Cardiac fibroblast (primary cell): ENCODE results near the gene NRP1.

Experiments used
- DNase-seq, 2 donors: peaks; one replicate each; pipeline versions ENCODE4 v3.0.0 to v3.0.0-alpha.2; 2010; ENCODE audit warnings: low read depth in 2 of 2
- H3K4me3 ChIP-seq, 2 donors: replicated peaks in 1 of 2; 1 replicate in 1 of 2; 2 replicates in 1 of 2; pipeline ENCODE4 v1.5.1; 2011; ENCODE audit warnings: low read depth in 2 of 2, low read length in 2 of 2, mild to moderate bottlenecking in 2 of 2, moderate library complexity in 1 of 2
- TF ChIP-seq, protein P1 (sequence below): IDR thresholded peaks from one replicate; pipeline ENCODE4 v1.5.1; 2011; ENCODE audit warnings: low read depth, mild to moderate bottlenecking, low read length, inconsistent platforms

The NRP1 gene

DNA sequence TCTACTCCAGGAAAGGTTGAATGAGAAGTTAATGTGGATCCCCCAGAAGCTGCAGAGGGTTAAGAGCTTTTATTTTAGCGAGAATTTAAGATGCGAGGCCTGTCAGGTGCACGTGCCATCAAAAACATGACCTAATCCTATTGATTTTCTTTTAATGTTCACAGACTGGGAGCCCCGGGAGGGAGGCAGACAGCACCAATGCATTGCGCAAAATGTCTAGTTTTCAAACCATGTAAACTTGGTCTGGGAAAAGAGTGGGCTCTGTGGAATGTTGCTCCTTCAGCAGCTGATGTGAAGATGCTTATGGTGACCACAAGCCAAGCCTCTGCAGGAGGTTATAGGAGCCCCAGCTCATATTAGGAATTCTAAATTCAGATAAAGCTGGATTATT is 204.5 kb downstream of the NRP1 start:
- TF ChIP-seq, protein P1, sequence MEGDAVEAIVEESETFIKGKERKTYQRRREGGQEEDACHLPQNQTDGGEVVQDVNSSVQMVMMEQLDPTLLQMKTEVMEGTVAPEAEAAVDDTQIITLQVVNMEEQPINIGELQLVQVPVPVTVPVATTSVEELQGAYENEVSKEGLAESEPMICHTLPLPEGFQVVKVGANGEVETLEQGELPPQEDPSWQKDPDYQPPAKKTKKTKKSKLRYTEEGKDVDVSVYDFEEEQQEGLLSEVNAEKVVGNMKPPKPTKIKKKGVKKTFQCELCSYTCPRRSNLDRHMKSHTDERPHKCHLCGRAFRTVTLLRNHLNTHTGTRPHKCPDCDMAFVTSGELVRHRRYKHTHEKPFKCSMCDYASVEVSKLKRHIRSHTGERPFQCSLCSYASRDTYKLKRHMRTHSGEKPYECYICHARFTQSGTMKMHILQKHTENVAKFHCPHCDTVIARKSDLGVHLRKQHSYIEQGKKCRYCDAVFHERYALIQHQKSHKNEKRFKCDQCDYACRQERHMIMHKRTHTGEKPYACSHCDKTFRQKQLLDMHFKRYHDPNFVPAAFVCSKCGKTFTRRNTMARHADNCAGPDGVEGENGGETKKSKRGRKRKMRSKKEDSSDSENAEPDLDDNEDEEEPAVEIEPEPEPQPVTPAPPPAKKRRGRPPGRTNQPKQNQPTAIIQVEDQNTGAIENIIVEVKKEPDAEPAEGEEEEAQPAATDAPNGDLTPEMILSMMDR: no peak
- DNase-seq: peak; percentile 75 to 82
- no peak overlapping the region for H3K4me3 ChIP-seq

DNA sequence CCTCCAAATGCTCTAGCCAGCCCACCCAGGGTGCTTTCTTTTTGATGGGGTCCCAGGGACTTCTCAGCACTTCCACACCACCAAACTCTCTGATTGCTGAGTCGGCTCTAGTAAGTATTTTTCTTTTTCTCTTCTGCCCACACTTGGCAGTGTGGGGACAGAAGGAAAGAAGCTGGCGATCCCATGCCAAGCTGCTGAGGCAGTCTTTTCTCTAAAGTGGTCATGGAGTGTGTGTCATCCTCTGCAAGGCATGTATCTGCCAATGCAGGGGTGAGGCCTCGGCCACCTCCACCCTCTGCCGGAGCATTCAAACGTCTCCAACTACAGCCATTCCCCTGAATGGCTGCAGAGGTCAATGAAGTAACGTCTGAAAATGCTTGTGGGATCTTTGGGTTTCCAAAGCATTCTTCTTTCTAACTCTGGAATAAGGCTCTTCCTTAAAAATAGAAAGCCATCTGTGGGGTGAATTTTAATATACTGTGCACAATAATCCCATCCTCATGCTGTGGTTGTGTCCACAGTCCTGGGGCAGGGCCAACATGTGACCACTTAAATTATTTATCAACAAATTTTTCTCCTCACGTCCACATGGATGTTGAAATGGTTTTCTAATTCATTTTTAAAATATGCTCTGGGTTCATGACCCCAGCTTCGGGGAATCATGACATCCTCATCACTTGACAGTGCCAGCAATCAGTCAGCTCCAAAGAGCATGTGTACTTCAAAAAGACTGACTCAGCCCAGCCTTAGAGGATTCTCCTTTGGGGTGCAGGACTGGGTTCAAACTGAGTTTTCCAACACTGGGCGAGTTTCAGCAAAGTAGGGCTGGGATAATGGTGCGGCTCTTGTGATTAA is 205.1 kb downstream of the NRP1 start:
- TF ChIP-seq, protein P1: no peak

DNA sequence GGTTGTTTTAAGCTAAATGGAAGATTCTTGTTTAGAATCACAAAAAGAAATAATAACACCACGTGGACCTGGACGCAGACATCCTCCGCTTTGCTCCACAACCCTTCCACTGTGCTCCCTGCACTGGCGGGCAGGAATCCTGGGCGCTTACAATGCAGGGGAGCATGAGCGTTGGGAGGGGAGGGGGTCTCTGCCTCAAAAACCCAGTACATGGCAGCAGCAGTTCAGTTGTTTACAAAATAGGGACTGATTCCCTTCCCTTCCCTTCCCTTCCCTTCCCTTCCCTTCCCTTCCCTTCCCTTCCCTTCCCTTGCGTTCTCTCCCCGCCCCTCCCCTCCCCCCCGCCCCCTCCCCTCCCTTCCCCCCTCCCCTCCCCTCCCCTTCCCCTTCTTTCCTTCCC is 206.8 kb downstream of the NRP1 start:
- no peak overlapping the region for H3K4me3 ChIP-seq
- DNase-seq: no peak
- TF ChIP-seq, protein P1: no peak

More for the DNA sequence above, 205.1 kb downstream of the NRP1 start:
- peak; percentile 85 to 92 for DNase-seq
- no peak overlapping the region for H3K4me3 ChIP-seq
